Sigmoid colon (tissue), 7 donors: ENCODE data around the gene MYO10. TPM values are rescaled to one million over a fixed set of nuclear protein-coding genes. Genes with fewer than 3 reads are reported as not detected.

Experiments used
- DNase-seq: peaks from one replicate; pipeline ENCODE4 v3.0.0-alpha.2; 2019
- H3K27ac ChIP-seq, 4 donors: fragments of 200-600 bp; sonication (generic); one replicate each; pipeline ENCODE4 v1.5.1; 2016 to 2019; ENCODE audit warnings: mild to moderate bottlenecking in 1 of 4
- H3K27me3 ChIP-seq, 3 donors: fragments of 200-600 bp; sonication (generic); one replicate each; pipeline ENCODE4 v1.5.1; 2019; ENCODE audit warnings: mild to moderate bottlenecking in 1 of 3
- H3K36me3 ChIP-seq, 4 donors: fragments of 200-600 bp; sonication (generic); one replicate each; pipeline ENCODE4 v1.5.1; 2016 to 2019
- H3K4me1 ChIP-seq, 4 donors: fragments of 200-600 bp; sonication (generic); one replicate each; pipeline ENCODE4 v1.5.1; 2017 to 2019
- H3K4me3 ChIP-seq, 4 donors: fragments of 200-600 bp; sonication (generic); one replicate each; pipeline ENCODE4 v1.5.1; 2017 to 2019; ENCODE audit warnings: mild to moderate bottlenecking in 2 of 4, moderate library complexity in 1 of 4
- H3K9me3 ChIP-seq, 4 donors: fragments of 200-600 bp in 3 of 4; sonication (generic) in 3 of 4; one replicate each; pipeline versions ENCODE4 v1.5.1 to v1.6.1; 2013 to 2019
- CTCF ChIP-seq, 4 experiments: fragments of 450-650 bp in 3 of 4; fragments of 200-600 bp in 1 of 4; IDR thresholded peaks; one replicate each; pipeline ENCODE4 v1.5.1; 2016 to 2019; ENCODE audit warnings: antibody characterized with exemption in 4 of 4, mild to moderate bottlenecking in 3 of 4, moderate library complexity in 2 of 4
- EP300 ChIP-seq, 4 donors: sonication (generic); formaldehyde crosslinking; IDR thresholded peaks; one replicate each; pipeline ENCODE4 v1.6.1; 2017; ENCODE audit warnings: antibody characterized with exemption in 4 of 4
- POLR2A ChIP-seq, 2 donors: fragments of 450-650 bp; IDR thresholded peaks; one replicate each; pipeline ENCODE4 v1.6.1; 2016; ENCODE audit warnings: antibody characterized with exemption in 2 of 2, mild to moderate bottlenecking in 2 of 2, moderate library complexity in 2 of 2
- POLR2AphosphoS5 ChIP-seq, 4 donors: sonication (generic); formaldehyde crosslinking; IDR thresholded peaks; one replicate each; pipeline ENCODE4 v1.6.1; 2017; ENCODE audit warnings: antibody characterized with exemption in 4 of 4
- WGBS, 2 donors: extraction: QIAGEN DNeasy Blood & Tissue Kit; methylation state at CpG; one replicate each; pipeline ENCODE4 v1.1.7; 2013; 5-methylcytosine and 5-hydroxymethylcytosine counted together
- intact Hi-C: fragments of 100-400 bp; cut with DNase I; formaldehyde crosslinking; loops from one replicate; pipeline ENCODE4 v1.15.1; 2023
- polyA plus RNA-seq, 3 donors: library from polyadenylated mRNA; stranded (reverse); fragments of 200-250 nt; gene quantifications; one replicate each; pipeline ENCODE4 v1.2.3, GENCODE V29; 2013
- total RNA-seq, 4 donors: library from RNA; depleted of rRNA; stranded (reverse); fragments of >200 nt; gene quantifications; one replicate each; pipeline ENCODE4 v1.1.0, GENCODE V29; 2016
- donor health status: healthy with polysubstance abuse.
- donor health status: Bipolar disorder and iron deficiency.
- donor health status: healthy.

The MYO10 gene
- total and polyA plus RNA-seq, 7 donors, result 3.9 to 20.3 (median 8.3) TPM

- Histone ChIP-seq H3K4me3 (no peak overlapping the region), H3K27ac (no peak overlapping the region), H3K4me1 (peaks cover 0 to 4% (median 0%) of the 10 kb centered on the region in 4 donors), H3K9me3 (no peaks in the 10 kb centered on the region), H3K27me3 (no peaks in the 10 kb centered on the region), H3K36me3 (no peaks in the 10 kb centered on the region)
- WGBS, 2 donors, result 28 to 67% methylated on average over 8 of the region's 8 CpGs
- intact Hi-C loops, result no loop called here
- DNase-seq, result no peak
- no peak for TF ChIP-seq POLR2AphosphoS5 (IDR thresholded peaks at IDR 0.05)
- no peak for TF ChIP-seq EP300 (IDR thresholded peaks at IDR 0.05)
- TF ChIP-seq POLR2A (IDR thresholded peaks at IDR 0.05), result no peak
- no peak for TF ChIP-seq CTCF (IDR thresholded peaks at IDR 0.05)
These were observed 22.0 kb downstream of the MYO10 start for GRCh38 chr5:16914108-16914435.

GRCh38 chr5:16913187-16914107 lies 22.6 kb downstream of the MYO10 start:
- Histone ChIP-seq H3K36me3 (no peaks in the 10 kb centered on the region), H3K9me3 (no peaks in the 10 kb centered on the region), H3K4me1 (peaks cover 0 to 4% (median 0%) of the 10 kb centered on the region in 4 donors), H3K27me3 (no peaks in the 10 kb centered on the region), H3K4me3 (no peak overlapping the region), H3K27ac (no peak overlapping the region)
- TF ChIP-seq POLR2A (IDR thresholded peaks at IDR 0.05) (no peak), POLR2AphosphoS5 (IDR thresholded peaks at IDR 0.05) (no peak)
- no peak for DNase-seq
- intact Hi-C loops, result no loop called here
- 14 to 67% methylated on average over 7 of the region's 7 CpGs for WGBS, 2 donors

GRCh38 chr5:16912080-16912479 lies 24.0 kb downstream of the MYO10 start:
- intact Hi-C loops, result no loop called here
- Histone ChIP-seq H3K4me1 (peaks cover 0 to 4% (median 0%) of the 10 kb centered on the region in 4 donors), H3K4me3 (no peak overlapping the region), H3K9me3 (no peaks in the 10 kb centered on the region), H3K36me3 (no peaks in the 10 kb centered on the region), H3K27me3 (no peaks in the 10 kb centered on the region), H3K27ac (no peak overlapping the region)
- WGBS, 2 donors, result 80% methylated on average over 6 of the region's 6 CpGs
- TF ChIP-seq POLR2A (IDR thresholded peaks at IDR 0.05), result no peak
- no peak for TF ChIP-seq EP300 (IDR thresholded peaks at IDR 0.05)
- TF ChIP-seq POLR2AphosphoS5 (IDR thresholded peaks at IDR 0.05), result no peak
- no peak for TF ChIP-seq CTCF (IDR thresholded peaks at IDR 0.05)
- no peak for DNase-seq

GRCh38 chr5:16909464-16909863 lies 26.6 kb downstream of the MYO10 start:
- DNase-seq, result no peak
- H3K36me3 ChIP-seq, result no peaks in the 10 kb centered on the region
- H3K9me3 ChIP-seq, result no peaks in the 10 kb centered on the region
- TF ChIP-seq CTCF (IDR thresholded peaks at IDR 0.05) (no peak), POLR2A (IDR thresholded peaks at IDR 0.05) (no peak), EP300 (IDR thresholded peaks at IDR 0.05) (no peak), POLR2AphosphoS5 (IDR thresholded peaks at IDR 0.05) (no peak)
- WGBS, 2 donors, result 58 to 73% methylated on average over 7 of the region's 7 CpGs
- peaks cover 0 to 4% (median 0%) of the 10 kb centered on the region in 4 donors for H3K4me1 ChIP-seq
- intact Hi-C loops, result no loop called here
- H3K27ac ChIP-seq, result no peak overlapping the region
- no peaks in the 10 kb centered on the region for H3K27me3 ChIP-seq
- no peak overlapping the region for H3K4me3 ChIP-seq

GRCh38 chr5:16907270-16907669 lies 28.8 kb downstream of the MYO10 start:
- H3K4me1 ChIP-seq, result peaks cover 0 to 10% (median 5%) of the 10 kb centered on the region in 4 donors

More at GRCh38 chr5:16907270-16907669, 28.8 kb downstream of the MYO10 start:
- H3K9me3 ChIP-seq, result no peaks in the 10 kb centered on the region
- 67 to 84% methylated on average over 4 of the region's 4 CpGs for WGBS, 2 donors
- no peaks in the 10 kb centered on the region for H3K36me3 ChIP-seq
- TF ChIP-seq CTCF (IDR thresholded peaks at IDR 0.05) (no peak), EP300 (IDR thresholded peaks at IDR 0.05) (no peak), POLR2A (IDR thresholded peaks at IDR 0.05) (no peak), POLR2AphosphoS5 (IDR thresholded peaks at IDR 0.05) (no peak)
- no peaks in the 10 kb centered on the region for H3K27me3 ChIP-seq
- H3K27ac ChIP-seq, result no peak overlapping the region
- DNase-seq, result no peak
- H3K4me3 ChIP-seq, result no peak overlapping the region
- intact Hi-C loops, result no loop called here
